Measurements from ENCODE around the gene ECPAS.
"Not testable (repeated sequence)": the region's sequence is repeated elsewhere in the genome, so short reads cannot be mapped to it uniquely, and the experiment has no call there.

The ECPAS gene

GRCh38 chr9:111455638-111456037 is 28.5 kb downstream of the ECPAS start:
- in situ Hi-C loops (cut with MboI; ENCODE audit: low sequenced_read_pairs, unreplicated experiment), result no loop called here
- TF ChIP-seq, protein P1, sequence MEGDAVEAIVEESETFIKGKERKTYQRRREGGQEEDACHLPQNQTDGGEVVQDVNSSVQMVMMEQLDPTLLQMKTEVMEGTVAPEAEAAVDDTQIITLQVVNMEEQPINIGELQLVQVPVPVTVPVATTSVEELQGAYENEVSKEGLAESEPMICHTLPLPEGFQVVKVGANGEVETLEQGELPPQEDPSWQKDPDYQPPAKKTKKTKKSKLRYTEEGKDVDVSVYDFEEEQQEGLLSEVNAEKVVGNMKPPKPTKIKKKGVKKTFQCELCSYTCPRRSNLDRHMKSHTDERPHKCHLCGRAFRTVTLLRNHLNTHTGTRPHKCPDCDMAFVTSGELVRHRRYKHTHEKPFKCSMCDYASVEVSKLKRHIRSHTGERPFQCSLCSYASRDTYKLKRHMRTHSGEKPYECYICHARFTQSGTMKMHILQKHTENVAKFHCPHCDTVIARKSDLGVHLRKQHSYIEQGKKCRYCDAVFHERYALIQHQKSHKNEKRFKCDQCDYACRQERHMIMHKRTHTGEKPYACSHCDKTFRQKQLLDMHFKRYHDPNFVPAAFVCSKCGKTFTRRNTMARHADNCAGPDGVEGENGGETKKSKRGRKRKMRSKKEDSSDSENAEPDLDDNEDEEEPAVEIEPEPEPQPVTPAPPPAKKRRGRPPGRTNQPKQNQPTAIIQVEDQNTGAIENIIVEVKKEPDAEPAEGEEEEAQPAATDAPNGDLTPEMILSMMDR (IDR thresholded peaks at IDR 0.05; ENCODE audit: borderline replicate concordance, control extremely low read depth, extremely low read depth, insufficient read depth, missing control alignments), result no peak

GRCh38 chr9:111454751-111455150 is 29.4 kb downstream of the ECPAS start:
- in situ Hi-C loops (cut with MboI; ENCODE audit: low sequenced_read_pairs, unreplicated experiment), result no loop called here

More at GRCh38 chr9:111455638-111456037, 28.5 kb downstream of the ECPAS start:
- DNase-seq (ENCODE audit: low spot score), result no peak

DNA sequence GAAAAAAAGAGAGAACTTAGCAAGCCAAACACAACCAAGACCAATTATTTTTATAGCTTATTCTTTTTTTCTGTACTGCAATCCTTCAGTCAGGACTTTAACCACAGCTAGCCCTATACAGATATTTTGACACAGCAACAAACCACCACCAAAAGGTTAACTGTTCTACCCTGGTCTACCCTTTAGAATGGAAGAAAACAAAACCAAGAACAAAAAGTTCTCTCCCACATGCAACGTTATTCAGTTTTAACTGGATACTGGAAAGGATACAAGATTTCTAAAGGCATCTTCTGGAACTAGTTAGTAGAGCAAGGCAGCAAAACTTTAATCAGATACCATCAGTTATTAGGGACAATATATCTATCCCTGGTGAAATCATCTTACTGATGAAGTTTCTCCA is 32.6 kb downstream of the ECPAS start:
- in situ Hi-C loops (cut with MboI; ENCODE audit: low sequenced_read_pairs, unreplicated experiment), result no loop called here
- DNase-seq (ENCODE audit: low spot score), result no peak
- TF ChIP-seq, protein P1 (IDR thresholded peaks at IDR 0.05; ENCODE audit: borderline replicate concordance, control extremely low read depth, extremely low read depth, insufficient read depth, missing control alignments), result no peak

More at GRCh38 chr9:111454751-111455150, 29.4 kb downstream of the ECPAS start:
- no peak for DNase-seq (ENCODE audit: low spot score)
- TF ChIP-seq, protein P1 (IDR thresholded peaks at IDR 0.05; ENCODE audit: borderline replicate concordance, control extremely low read depth, extremely low read depth, insufficient read depth, missing control alignments), result no peak

DNA sequence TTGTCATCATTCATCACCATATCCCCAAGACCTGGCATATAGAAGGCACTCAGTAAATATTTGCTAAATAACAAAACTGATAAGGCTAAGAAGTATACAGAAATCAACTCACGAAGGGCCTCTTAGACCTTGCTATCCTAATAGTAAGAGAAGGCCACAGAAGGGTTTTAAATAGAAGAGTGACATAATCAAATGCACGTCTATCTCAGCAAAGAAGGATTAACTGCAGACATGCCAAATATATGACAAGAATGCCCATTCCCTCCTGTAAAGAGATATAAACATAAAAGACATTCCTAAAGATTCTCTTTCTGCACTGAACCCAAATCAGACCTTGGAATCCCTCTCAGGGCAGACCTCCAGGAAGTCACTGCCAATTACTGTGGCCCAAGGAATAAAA is 34.1 kb downstream of the ECPAS start:
- no peak for DNase-seq (ENCODE audit: low spot score)
- TF ChIP-seq, protein P1 (IDR thresholded peaks at IDR 0.05; ENCODE audit: borderline replicate concordance, control extremely low read depth, extremely low read depth, insufficient read depth, missing control alignments), result no peak
- in situ Hi-C loops (cut with MboI; ENCODE audit: low sequenced_read_pairs, unreplicated experiment), result no loop called here

DNA sequence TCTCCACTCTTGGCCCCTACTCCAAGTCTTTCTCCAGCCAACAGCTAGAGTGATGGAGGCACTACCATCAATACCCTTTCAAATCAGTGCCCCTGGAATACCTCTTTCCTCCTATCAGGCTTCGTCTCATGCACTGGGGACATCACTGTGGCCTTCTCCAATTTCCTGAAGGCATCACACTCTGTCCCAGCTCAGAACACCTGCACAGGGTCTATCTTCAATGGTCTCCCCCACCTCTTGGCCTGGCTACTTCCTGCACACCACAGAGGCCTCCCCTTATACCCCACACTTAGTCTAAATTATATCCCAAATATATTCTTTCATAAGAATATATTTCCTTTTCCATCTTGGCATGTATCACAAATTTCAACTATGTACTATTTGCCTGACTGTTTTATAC is 34.5 kb downstream of the ECPAS start:
- no peak for DNase-seq (ENCODE audit: low spot score)
- TF ChIP-seq, protein P1 (IDR thresholded peaks at IDR 0.05; ENCODE audit: borderline replicate concordance, control extremely low read depth, extremely low read depth, insufficient read depth, missing control alignments), result no peak
- in situ Hi-C loops (cut with MboI; ENCODE audit: low sequenced_read_pairs, unreplicated experiment), result no loop called here

DNA sequence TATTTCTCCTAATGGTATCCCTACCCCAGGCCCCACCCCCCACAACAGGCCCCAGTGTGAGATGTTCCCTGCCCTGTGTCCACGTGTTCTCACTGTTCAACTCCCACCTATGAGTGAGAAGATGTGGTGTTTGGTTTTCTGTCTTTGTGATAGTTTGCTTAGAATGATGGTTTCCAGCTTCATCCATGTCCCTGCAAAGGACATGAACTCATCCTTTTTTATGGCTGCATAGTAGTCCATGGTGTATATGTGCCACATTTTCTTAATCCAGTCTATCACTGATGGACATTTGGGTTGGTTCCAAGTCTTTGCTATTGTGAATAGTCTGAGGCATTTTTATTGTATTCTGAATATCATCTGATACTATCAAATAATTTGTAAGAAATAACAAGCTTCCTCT is 38.4 kb downstream of the ECPAS start:
- in situ Hi-C loops (cut with MboI; ENCODE audit: low sequenced_read_pairs, unreplicated experiment); DNase-seq (ENCODE audit: low spot score): not testable (repeated sequence)

GRCh38 chr9:111443454-111443853 is 40.7 kb downstream of the ECPAS start:
- TF ChIP-seq, protein P1 (IDR thresholded peaks at IDR 0.05; ENCODE audit: borderline replicate concordance, control extremely low read depth, extremely low read depth, insufficient read depth, missing control alignments), result no peak
- DNase-seq (ENCODE audit: low spot score), result no peak
- in situ Hi-C loops (cut with MboI; ENCODE audit: low sequenced_read_pairs, unreplicated experiment), result no loop called here
